Activated CD4-positive, alpha-beta T cell treated with anti-CD3 and anti-CD28 coated beads, Interleukin-2, amount 10 ng/mL, durations not matched to agents 7 days and 5 days (primary cell): Measurements from ENCODE around the gene BSG. TPM values are rescaled to one million over a fixed set of nuclear protein-coding genes. Genes with fewer than 3 reads are reported as not detected.

Source experiments
- CTCF ChIA-PET: fragments of 350-600 bp; sonication (Branson Sonifier 250); formaldehyde crosslinking; loops from one replicate; lab custom pipeline; 2021; ENCODE audit warnings: antibody characterized with exemption; lab: Charles Lee
- POLR2A ChIA-PET: fragments of 350-600 bp; sonication (Branson Sonifier 250); formaldehyde crosslinking; loops from one replicate; lab custom pipeline; 2021; ENCODE audit warnings: antibody characterized with exemption; lab: Charles Lee
- DNase-seq: peaks from one replicate; pipeline ENCODE4 v3.0.0-alpha.2; 2020
- H3K27ac Mint-ChIP-seq: one replicate; pipeline ENCODE4 v1.8.0; 2021; ENCODE audit warnings: mild to moderate bottlenecking, moderate library complexity, mixed read lengths
- H3K27me3 Mint-ChIP-seq: one replicate; pipeline ENCODE4 v1.8.0; 2021; ENCODE audit warnings: mixed read lengths
- H3K36me3 Mint-ChIP-seq: one replicate; pipeline ENCODE4 v1.8.0; 2021; ENCODE audit warnings: low read depth, mixed read lengths
- H3K4me1 Mint-ChIP-seq: one replicate; pipeline ENCODE4 v1.8.0; 2021; ENCODE audit warnings: mixed read lengths
- H3K4me3 Mint-ChIP-seq: one replicate; pipeline ENCODE4 v1.8.0; 2021; ENCODE audit warnings: mild to moderate bottlenecking, moderate library complexity, mixed read lengths
- H3K9me3 Mint-ChIP-seq: one replicate; pipeline ENCODE4 v1.8.0; 2021; ENCODE audit warnings: mixed read lengths
- total RNA-seq, 2 experiments: library from RNA; stranded (reverse); gene quantifications; one replicate each; pipeline ENCODE4 v1.2.3, GENCODE V29; 2021

BSG gene
- total RNA-seq, 2 experiments from 2014 or later, result 233 TPM

GRCh38 chr19:588741-589692, 16.6 kb downstream of the BSG start:
- Mint-ChIP-seq H3K36me3 (no peaks in the 10 kb centered on the region), H3K27me3 (peaks cover 27% of the 10 kb centered on the region), H3K4me3 (no peak overlapping the region), H3K9me3 (no peaks in the 10 kb centered on the region), H3K27ac (no peak overlapping the region), H3K4me1 (peaks cover 10% of the 10 kb centered on the region)
- ChIA-PET POLR2A (no interaction called here), CTCF (interaction anchor here (0.5 kb wide), 1 partner anchor 85 kb away, joined by 3 read pairs; no protein-coding TSS in a partner anchor)
- DNase-seq, result no peak

GRCh38 chr19:589693-590395, 17.4 kb downstream of the BSG start, which contains the start of gene HCN2:
Gene HCN2, plus strand, starts transcription at chr19:589881. Its CDS starts 65 bp downstream, at chr19:589946.
- ChIA-PET CTCF (no interaction called here), POLR2A (no interaction called here)
- Mint-ChIP-seq H3K36me3 (no peaks in the 10 kb centered on the region), H3K27ac (no peak within 1 kb of the TSS), H3K4me1 (peaks cover 9% of the 10 kb centered on the region), H3K27me3 (peaks cover 27% of the 10 kb centered on the region), H3K9me3 (no peaks in the 10 kb centered on the region), H3K4me3 (no peak within 1 kb of the TSS)
- no peak for DNase-seq

- ChIA-PET POLR2A (no interaction called here), CTCF (no interaction called here)
- Mint-ChIP-seq H3K4me1 (peaks cover 7% of the 10 kb centered on the region), H3K9me3 (no peaks in the 10 kb centered on the region), H3K4me3 (no peak overlapping the region), H3K27me3 (peaks cover 27% of the 10 kb centered on the region), H3K27ac (no peak overlapping the region), H3K36me3 (no peaks in the 10 kb centered on the region)
- peak; percentile 23 for DNase-seq
Measured at GRCh38 chr19:590396-590745, 18.0 kb downstream of the BSG start.

GRCh38 chr19:590750-591098, 18.3 kb downstream of the BSG start:
- Mint-ChIP-seq H3K4me1 (peaks cover 7% of the 10 kb centered on the region), H3K27me3 (peaks cover 27% of the 10 kb centered on the region), H3K4me3 (no peak overlapping the region), H3K27ac (no peak overlapping the region), H3K9me3 (no peaks in the 10 kb centered on the region), H3K36me3 (no peaks in the 10 kb centered on the region)
- CTCF ChIA-PET, result no interaction called here
- POLR2A ChIA-PET, result no interaction called here
- no peak for DNase-seq

- Mint-ChIP-seq H3K4me1 (peaks cover 7% of the 10 kb centered on the region), H3K27ac (peak overlapping the region; percentile 36), H3K9me3 (no peaks in the 10 kb centered on the region), H3K36me3 (no peaks in the 10 kb centered on the region), H3K27me3 (peaks cover 27% of the 10 kb centered on the region), H3K4me3 (no peak overlapping the region)
- ChIA-PET CTCF (no interaction called here), POLR2A (no interaction called here)
- no peak for DNase-seq
Measured at GRCh38 chr19:591099-591958, 18.9 kb downstream of the BSG start.

GRCh38 chr19:592101-592500, 19.7 kb downstream of the BSG start:
- H3K4me3 Mint-ChIP-seq, result no peak overlapping the region
- no peaks in the 10 kb centered on the region for H3K9me3 Mint-ChIP-seq
- peaks cover 7% of the 10 kb centered on the region for H3K4me1 Mint-ChIP-seq
- no peak overlapping the region for H3K27ac Mint-ChIP-seq
- POLR2A ChIA-PET, result no interaction called here
- no peaks in the 10 kb centered on the region for H3K36me3 Mint-ChIP-seq
- peaks cover 27% of the 10 kb centered on the region for H3K27me3 Mint-ChIP-seq
- DNase-seq, result no peak
- CTCF ChIA-PET, result no interaction called here

- ChIA-PET CTCF (no interaction called here), POLR2A (no interaction called here)
- H3K9me3 Mint-ChIP-seq, result no peaks in the 10 kb centered on the region
- peaks cover 6% of the 10 kb centered on the region for H3K4me1 Mint-ChIP-seq
- no peak overlapping the region for H3K4me3 Mint-ChIP-seq
- H3K27ac Mint-ChIP-seq, result no peak overlapping the region
- H3K27me3 Mint-ChIP-seq, result peaks cover 25% of the 10 kb centered on the region
- H3K36me3 Mint-ChIP-seq, result no peaks in the 10 kb centered on the region
- DNase-seq, result no peak
Measured at GRCh38 chr19:593055-593454, 20.7 kb downstream of the BSG start.

GRCh38 chr19:593505-593904, 21.1 kb downstream of the BSG start:
- no peaks in the 10 kb centered on the region for H3K36me3 Mint-ChIP-seq

GRCh38 chr19:594265-594870, 22.0 kb downstream of the BSG start:
- Mint-ChIP-seq H3K4me1 (peaks cover 2% of the 10 kb centered on the region), H3K36me3 (no peaks in the 10 kb centered on the region)
- CTCF ChIA-PET, result interaction anchor here (0.6 to 1.1 kb wide), 2 partner anchors 12 to 40 kb away, joined by 3 read pairs; no protein-coding TSS in a partner anchor

More at GRCh38 chr19:593505-593904, 21.1 kb downstream of the BSG start:
- Mint-ChIP-seq H3K4me3 (no peak overlapping the region), H3K9me3 (no peaks in the 10 kb centered on the region), H3K27ac (no peak overlapping the region), H3K27me3 (peaks cover 23% of the 10 kb centered on the region), H3K4me1 (peaks cover 4% of the 10 kb centered on the region)
- CTCF ChIA-PET, result no interaction called here
- POLR2A ChIA-PET, result no interaction called here
- no peak for DNase-seq

GRCh38 chr19:595326-596262, 23.2 kb downstream of the BSG start:
- H3K9me3 Mint-ChIP-seq, result no peaks in the 10 kb centered on the region
- ChIA-PET POLR2A (no interaction called here), CTCF (interaction anchor here (1.1 to 1.4 kb wide), 3 partner anchors 9 to 14 kb away, joined by 3 read pairs; no protein-coding TSS in a partner anchor)
- H3K36me3 Mint-ChIP-seq, result no peaks in the 10 kb centered on the region
- DNase-seq, result no peak
- H3K27me3 Mint-ChIP-seq, result peaks cover 17% of the 10 kb centered on the region
- no peak overlapping the region for H3K27ac Mint-ChIP-seq
- no peaks in the 10 kb centered on the region for H3K4me1 Mint-ChIP-seq
- no peak overlapping the region for H3K4me3 Mint-ChIP-seq

More at GRCh38 chr19:594265-594870, 22.0 kb downstream of the BSG start:
- Mint-ChIP-seq H3K27me3 (peaks cover 19% of the 10 kb centered on the region), H3K9me3 (no peaks in the 10 kb centered on the region), H3K27ac (no peak overlapping the region), H3K4me3 (no peak overlapping the region)
- DNase-seq, result no peak
- POLR2A ChIA-PET, result no interaction called here

- no peak overlapping the region for H3K4me3 Mint-ChIP-seq
- no peak for DNase-seq
- no peak overlapping the region for H3K27ac Mint-ChIP-seq
- H3K36me3 Mint-ChIP-seq, result no peaks in the 10 kb centered on the region
- no peaks in the 10 kb centered on the region for H3K9me3 Mint-ChIP-seq
- POLR2A ChIA-PET, result no interaction called here
- H3K27me3 Mint-ChIP-seq, result peaks cover 15% of the 10 kb centered on the region
- H3K4me1 Mint-ChIP-seq, result no peaks in the 10 kb centered on the region
- CTCF ChIA-PET, result interaction anchor here (1.4 kb wide), 2 partner anchors 9 to 12 kb away, joined by 3 read pairs; no protein-coding TSS in a partner anchor
Measured at GRCh38 chr19:596263-596655, 23.9 kb downstream of the BSG start.
